ENCODE results near the gene KANSL1L. TPM values are rescaled to one million over a fixed set of nuclear protein-coding genes. Genes with fewer than 3 reads are reported as not detected.
A peak's percentile ranks its signal among the peaks of the same experiment; 100 is the strongest.

The KANSL1L gene
- total RNA-seq, 4 donors from 2014 or later: 25.1 to 41.5 (median 30.0) TPM

DNA sequence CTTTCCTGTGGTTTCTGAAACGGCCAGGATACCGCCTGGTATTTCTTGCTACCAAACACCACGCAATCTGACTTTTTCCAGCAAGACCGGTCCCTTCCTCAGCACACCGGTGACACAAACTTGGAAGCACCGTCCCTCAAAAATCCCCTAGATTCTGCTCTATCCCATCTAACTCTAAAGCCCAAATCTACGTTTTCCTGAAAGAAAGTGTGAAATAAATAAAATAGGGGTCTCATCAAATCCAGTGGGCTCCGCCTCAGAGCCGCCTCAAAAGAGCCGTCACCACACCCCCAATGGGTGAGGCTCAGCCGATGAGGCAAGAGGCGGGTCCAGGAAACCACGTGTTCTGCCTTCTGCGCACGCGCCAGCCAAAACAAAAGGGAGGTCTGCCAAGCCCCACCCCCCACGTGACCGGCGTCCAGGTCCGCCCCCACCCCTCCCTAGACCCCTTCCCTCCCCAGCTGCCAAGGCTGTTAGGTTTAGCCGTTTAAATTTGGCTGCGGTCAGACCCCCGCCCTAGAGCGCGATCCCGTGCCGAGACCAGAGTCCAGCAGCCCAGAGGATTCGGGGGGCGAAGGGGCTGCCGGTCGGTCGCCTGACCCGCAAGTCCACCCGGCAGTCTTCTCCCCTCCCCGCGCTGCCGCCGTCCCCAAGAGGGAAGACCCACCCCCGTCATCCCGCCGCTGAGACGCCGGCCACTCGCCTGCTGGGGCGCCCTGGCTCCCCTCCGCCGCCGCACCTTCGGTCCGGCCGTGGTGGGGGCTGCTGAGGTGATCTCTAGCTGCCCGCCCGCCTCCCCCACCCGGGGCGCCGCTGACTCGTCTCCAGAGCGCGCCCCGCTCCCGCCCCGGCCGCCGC, 534 bp downstream of the KANSL1L start:
- 0% methylated on average over 16 of the region's 64 CpGs for WGBS
- TF ChIP-seq, protein P1, sequence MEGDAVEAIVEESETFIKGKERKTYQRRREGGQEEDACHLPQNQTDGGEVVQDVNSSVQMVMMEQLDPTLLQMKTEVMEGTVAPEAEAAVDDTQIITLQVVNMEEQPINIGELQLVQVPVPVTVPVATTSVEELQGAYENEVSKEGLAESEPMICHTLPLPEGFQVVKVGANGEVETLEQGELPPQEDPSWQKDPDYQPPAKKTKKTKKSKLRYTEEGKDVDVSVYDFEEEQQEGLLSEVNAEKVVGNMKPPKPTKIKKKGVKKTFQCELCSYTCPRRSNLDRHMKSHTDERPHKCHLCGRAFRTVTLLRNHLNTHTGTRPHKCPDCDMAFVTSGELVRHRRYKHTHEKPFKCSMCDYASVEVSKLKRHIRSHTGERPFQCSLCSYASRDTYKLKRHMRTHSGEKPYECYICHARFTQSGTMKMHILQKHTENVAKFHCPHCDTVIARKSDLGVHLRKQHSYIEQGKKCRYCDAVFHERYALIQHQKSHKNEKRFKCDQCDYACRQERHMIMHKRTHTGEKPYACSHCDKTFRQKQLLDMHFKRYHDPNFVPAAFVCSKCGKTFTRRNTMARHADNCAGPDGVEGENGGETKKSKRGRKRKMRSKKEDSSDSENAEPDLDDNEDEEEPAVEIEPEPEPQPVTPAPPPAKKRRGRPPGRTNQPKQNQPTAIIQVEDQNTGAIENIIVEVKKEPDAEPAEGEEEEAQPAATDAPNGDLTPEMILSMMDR (IDR thresholded peaks at IDR 0.05): no peak
- TF ChIP-seq POLR2A (IDR thresholded peaks at IDR 0.05; ENCODE audit: low read depth) (peak; percentile 86), POLR2AphosphoS5 (IDR thresholded peaks at IDR 0.05) (peak; percentile 98 to 99), EP300 (IDR thresholded peaks at IDR 0.05) (no peak)
- peak overlapping the region; percentile 87 to 98 (median 94) for H3K4me3 ChIP-seq
- intact Hi-C loops (cut with DNase I): no loop called here
- H3K27ac ChIP-seq (replicated peaks in 1 of 4): peak overlapping the region; percentile 99 to 100 (median 100)
- H3K4me1 ChIP-seq: peaks cover 36 to 48% (median 45%) of the 10 kb centered on the region in 4 donors
- peak; percentile 99 for DNase-seq (ENCODE audit: extremely low spot score)
- no peaks in the 10 kb centered on the region for H3K9me3 ChIP-seq
- H3K36me3 ChIP-seq: no peaks in the 10 kb centered on the region
- H3K27me3 ChIP-seq: no peaks in the 10 kb centered on the region

GRCh38 chr2:210170196-210170445, 1.1 kb downstream of the KANSL1L start:
- Histone ChIP-seq H3K9me3 (no peaks in the 10 kb centered on the region), H3K27ac (replicated peaks in 1 of 4) (peak overlapping the region; percentile 99 to 100 (median 100)), H3K4me1 (peaks cover 37 to 50% (median 48%) of the 10 kb centered on the region in 4 donors), H3K27me3 (no peaks in the 10 kb centered on the region), H3K4me3 (peak overlapping the region; percentile 87 to 98 (median 94)), H3K36me3 (no peaks in the 10 kb centered on the region)
- TF ChIP-seq POLR2AphosphoS5 (IDR thresholded peaks at IDR 0.05) (no peak), POLR2A (IDR thresholded peaks at IDR 0.05; ENCODE audit: low read depth) (no peak), EP300 (IDR thresholded peaks at IDR 0.05) (no peak)
- TF ChIP-seq, protein P1 (IDR thresholded peaks at IDR 0.05): no peak
- under 1% methylated on average over 6 of the region's 6 CpGs for WGBS
- no peak for DNase-seq (ENCODE audit: extremely low spot score)
- intact Hi-C loops (cut with DNase I): no loop called here

DNA sequence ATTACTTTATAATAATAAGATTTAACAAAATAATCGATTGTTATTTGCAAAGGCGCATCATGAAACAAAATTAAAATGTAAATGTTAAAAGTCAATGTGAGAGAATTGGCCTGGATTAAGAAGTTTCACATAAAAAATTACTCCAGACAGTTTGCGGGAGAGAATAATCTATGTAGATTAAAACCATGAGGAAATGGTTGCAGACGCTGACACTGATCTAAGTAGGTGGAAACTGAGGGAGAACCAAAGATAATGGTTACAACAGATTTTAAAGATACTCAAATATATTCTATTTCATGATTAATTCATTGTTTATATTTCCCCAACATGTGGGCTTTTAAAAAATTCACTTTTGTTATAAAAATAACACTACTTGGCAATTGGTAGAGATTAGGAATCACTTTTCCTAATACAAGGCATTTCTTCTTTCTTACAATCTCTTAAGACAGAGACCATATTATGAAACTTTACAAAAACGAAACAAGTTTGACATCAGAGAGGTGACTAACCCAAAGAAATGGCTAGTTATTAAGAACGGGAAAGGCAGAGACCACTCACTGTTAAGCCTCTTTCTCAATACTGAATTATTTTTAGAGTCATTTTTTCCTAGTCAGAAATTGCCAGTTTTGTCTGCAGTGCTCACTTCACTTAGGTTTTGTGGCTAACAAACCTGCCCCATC, 1.6 kb downstream of the KANSL1L start:
- peak overlapping the region; percentile 87 to 98 (median 94) for H3K4me3 ChIP-seq
- peak overlapping the region; percentile 99 to 100 (median 100) for H3K27ac ChIP-seq (replicated peaks in 1 of 4)
- H3K36me3 ChIP-seq: no peaks in the 10 kb centered on the region
- no peak for TF ChIP-seq POLR2A (IDR thresholded peaks at IDR 0.05; ENCODE audit: low read depth)
- TF ChIP-seq, protein P1 (IDR thresholded peaks at IDR 0.05): no peak
- TF ChIP-seq POLR2AphosphoS5 (IDR thresholded peaks at IDR 0.05): no peak
- TF ChIP-seq EP300 (IDR thresholded peaks at IDR 0.05): no peak
- H3K27me3 ChIP-seq: no peaks in the 10 kb centered on the region
- intact Hi-C loops (cut with DNase I): loop anchor here (2.0 kb wide), 1 partner anchor 167 kb away; the partner anchor contains the start of gene RPE
- peaks cover 37 to 50% (median 48%) of the 10 kb centered on the region in 4 donors for H3K4me1 ChIP-seq
- 26% methylated on average over 6 of the region's 6 CpGs for WGBS
- no peak for DNase-seq (ENCODE audit: extremely low spot score)
- no peaks in the 10 kb centered on the region for H3K9me3 ChIP-seq

GRCh38 chr2:210167227-210167626, 4.0 kb downstream of the KANSL1L start:
- no peaks in the 10 kb centered on the region for H3K9me3 ChIP-seq
- intact Hi-C loops (cut with DNase I): no loop called here
- H3K27me3 ChIP-seq: no peaks in the 10 kb centered on the region
- no peaks in the 10 kb centered on the region for H3K36me3 ChIP-seq
- H3K27ac ChIP-seq (replicated peaks in 1 of 4): peak overlapping the region; percentile 99 to 100 (median 100)
- H3K4me1 ChIP-seq: peaks cover 35 to 51% (median 51%) of the 10 kb centered on the region in 4 donors
- H3K4me3 ChIP-seq: no peak overlapping the region
- TF ChIP-seq, protein P1 (IDR thresholded peaks at IDR 0.05): no peak
- TF ChIP-seq POLR2A (IDR thresholded peaks at IDR 0.05; ENCODE audit: low read depth) (no peak), POLR2AphosphoS5 (IDR thresholded peaks at IDR 0.05) (no peak), EP300 (IDR thresholded peaks at IDR 0.05) (no peak)
- DNase-seq (ENCODE audit: extremely low spot score): no peak
- WGBS: 17% methylated on average over 1 of the region's 1 CpG
